SKM-1 treated with dmso at 0.1 percent for 144 hours (cell line): ENCODE data around the gene PLA2G4D.

ENCODE experiments used
- DNase-seq: peaks from one replicate; lab custom pipeline; 2025; ENCODE audit not compliant: unreplicated experiment; lab: John Stamatoyannopoulos, UW

Gene PLA2G4D

DNA sequence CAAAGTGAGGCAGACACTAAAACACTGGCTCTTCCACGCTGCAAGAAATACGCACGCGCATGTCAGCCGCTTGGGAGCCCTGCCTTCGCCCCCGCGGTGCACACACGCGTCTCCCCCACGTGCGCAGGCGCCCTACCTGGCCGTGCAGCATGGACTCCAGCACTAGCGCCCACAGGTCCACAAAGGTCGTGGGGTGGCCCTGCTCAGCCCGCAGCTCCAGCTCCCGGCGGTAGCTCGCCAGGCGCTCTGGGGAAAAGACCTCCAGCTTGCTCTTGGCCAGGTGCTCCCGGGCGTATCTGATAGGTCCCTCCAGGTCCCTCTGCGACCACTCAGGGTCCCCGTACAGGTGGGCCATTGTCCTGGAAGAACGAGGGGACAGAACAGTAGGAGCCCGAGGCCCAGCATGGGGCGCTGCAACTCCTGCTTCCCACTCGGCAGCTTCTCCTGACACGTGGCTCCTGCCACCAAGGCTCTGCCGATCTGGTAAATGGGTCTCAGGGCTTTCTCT is 14.9 kb downstream of the PLA2G4D start:
- DNase-seq, result no peak

DNA sequence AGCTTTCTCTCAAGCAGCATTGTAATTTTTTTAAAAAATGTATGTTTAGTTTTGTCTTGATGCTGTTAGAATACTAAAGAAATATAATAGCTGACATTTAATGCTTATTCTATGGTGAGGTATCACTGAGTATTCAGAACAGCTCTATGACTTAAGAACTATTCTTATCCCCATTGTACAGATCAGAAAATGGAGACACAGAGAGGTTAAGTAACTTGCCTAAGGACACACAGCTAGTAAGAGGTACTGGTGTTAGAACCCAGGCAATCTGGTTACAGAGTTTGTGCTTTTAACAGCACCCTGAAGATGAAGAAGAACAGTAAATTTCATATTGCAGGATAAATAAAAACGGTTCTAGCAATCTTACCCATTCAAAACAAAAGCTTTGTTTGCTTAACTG is 15.5 kb downstream of the PLA2G4D start:
- no peak for DNase-seq

DNA sequence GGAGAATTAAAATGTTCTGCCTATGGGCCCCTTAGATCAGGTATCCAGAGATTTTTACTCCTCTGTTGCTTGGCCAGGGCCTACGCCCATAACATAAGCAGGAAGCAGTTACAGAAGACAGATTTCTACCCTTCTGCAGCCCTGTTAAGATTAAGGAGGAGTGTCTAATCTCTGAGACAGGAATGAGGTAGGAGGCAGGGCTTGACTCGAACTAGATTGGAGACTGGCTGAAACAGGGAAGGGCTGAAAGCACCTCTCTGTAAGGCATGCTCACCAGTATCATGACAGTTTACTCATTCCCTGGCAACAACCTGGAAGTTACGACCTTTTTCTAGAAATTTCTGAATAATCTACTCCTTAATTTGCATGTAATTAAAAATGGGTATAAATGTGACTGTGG is 16.7 kb downstream of the PLA2G4D start:
- DNase-seq, result no peak

DNA sequence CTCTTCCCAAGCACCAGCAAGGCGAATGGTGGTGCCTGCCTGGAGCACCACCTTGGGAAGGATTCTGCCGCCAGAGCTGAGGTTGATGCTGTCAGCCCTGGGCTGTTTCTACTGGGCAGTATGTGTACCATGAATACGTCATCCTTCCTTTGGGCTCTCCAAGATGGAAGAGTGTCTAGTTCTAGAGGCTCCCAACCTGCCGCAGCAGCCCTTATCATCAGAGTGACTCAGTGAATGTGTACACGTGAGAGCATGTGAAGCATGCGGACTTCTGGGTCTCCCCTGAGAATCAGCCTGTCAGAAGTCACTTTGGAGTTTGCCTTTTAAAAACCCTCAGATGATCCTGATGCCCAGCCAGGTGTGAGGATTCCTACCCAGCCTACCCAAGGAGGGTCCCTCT is 20.9 kb downstream of the PLA2G4D start:
- no peak for DNase-seq

DNA sequence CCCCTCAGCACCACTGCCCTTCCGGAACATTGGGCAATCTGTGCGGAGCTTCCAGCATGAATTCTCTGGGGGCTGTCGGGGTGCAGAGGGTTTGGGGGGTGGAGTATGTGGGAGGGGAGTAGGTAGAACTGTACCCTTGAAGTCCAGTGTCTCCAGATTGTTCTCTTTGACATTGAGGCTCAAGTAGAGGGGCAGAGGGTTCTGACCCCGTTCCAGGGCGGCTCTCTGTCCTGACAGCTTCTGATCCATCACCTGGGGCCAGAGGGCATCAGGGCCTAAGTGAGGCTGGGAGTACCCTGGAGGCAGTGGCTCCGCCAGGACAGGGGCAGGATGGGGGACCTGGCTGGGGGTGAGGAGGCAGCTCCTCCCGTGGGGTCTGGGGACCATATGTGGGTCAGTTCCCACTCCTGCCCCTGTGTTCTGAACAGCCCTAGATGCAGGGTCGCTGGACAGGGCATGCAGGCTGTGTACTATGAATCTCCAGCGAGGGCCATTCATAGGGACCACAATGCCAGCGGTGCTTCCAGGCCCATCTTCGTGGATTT is 22.1 kb downstream of the PLA2G4D start:
- no peak for DNase-seq

DNA sequence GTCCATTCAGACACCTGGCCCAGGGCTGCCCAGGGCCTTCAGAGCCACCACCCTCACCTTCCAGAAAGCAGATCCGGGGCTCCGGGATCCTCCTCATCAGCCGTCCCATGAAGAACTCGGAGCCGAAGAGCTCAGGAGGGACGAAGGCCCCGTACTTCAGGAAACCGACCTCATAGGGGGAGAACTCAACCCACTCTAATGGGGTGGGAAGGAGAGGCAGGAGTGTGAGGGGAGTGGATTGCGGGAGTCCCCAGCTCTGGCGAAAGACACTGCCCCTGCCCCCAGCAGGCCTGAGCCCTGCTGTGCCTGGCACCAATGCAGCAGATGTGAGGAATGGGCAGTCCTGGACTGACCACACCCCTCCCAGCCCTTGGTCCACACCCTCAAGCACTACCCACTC is 22.6 kb downstream of the PLA2G4D start:
- DNase-seq, result no peak

DNA sequence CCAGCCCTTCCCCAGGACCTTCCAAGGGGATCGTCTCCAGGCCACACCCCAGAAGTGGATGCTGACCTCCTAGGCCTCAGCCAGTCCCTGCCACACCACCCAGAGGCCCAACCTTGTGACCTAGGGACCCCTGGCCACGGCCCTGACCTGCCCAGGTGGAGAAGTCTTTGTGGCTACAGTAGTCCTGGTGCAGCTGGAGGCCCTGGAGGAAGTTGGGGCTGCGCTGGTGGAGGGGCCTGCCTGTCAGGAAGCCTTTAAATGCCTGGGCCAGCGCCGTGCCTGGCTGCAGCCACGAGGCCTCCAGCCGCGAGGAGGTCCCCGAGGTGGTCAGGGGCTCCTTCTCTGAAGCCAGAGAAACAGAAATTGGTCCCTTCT is 23.4 kb downstream of the PLA2G4D start:
- DNase-seq, result no peak

DNA sequence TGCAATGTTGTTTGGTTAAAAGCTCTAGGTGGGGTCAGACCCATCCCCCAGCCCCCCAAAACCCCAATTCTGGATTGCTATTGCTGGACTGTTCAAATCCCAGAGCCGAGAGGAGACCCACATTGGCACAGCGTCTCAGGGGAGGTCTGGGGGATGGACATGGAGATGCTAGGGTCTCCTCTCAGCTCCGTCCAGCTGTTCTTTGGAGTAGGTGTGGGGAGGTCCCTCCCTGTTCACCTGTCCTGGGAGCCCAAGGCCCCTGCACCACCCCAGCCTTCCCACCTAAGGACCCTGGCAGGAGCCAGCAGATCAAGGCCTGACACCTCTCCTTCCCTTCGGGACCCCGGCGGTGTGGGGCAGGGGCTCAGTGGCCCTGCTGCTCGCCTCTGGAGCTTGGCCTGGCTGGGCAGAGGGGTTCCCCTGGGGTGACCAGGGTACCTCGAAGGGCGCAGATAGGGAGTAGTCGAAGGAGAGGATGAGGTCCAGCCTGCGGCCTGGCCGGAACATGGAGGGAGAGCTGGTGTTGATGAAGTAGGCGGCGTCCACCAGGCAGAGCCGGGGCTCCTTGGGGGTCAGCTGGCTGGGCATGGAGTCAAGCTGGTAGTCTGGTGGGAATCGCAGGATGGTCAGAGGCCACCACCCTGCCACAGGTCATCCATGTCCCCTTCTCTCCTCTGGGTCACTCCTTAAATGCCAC is 23.9 kb downstream of the PLA2G4D start:
- DNase-seq, result no peak

DNA sequence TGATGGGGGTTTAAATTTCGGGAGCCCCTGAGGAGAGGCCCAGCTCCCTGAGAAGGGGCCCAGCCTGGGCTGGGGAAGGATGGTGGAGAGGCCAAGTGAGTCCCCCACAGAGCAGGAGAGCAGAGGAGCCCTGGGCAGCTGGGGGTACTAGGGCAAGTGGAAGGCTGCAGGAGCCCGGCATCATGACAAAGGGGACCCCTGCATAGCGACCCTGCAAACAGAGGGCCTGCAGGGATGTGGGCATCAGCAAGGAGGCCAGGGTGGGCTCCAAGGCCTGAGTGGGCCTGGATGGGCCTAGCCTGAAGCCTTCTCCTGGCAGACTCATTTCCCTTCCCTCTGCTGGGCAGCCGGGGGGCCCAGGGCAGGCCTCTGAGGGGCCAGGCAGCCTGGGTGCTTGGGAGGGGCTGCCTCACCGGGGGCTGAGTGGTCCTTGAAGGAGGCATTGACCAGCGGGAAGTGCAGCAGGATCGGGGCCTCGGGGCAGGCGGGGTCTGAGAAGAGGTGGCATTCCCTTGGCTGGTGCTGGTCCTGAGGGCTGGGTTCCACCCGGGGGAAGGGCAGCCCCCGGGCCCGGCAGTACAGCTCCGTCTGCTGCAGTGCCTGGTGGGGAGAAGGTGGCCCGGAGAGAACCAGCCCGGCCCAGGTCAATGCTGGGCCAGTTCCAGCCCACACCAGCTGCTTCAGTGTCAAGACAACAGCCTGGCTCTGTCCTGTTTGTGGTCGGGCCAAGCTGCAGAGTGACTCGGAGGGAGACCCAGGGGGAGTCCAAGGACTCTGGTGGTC is 24.7 kb downstream of the PLA2G4D start:
- DNase-seq, result no peak

DNA sequence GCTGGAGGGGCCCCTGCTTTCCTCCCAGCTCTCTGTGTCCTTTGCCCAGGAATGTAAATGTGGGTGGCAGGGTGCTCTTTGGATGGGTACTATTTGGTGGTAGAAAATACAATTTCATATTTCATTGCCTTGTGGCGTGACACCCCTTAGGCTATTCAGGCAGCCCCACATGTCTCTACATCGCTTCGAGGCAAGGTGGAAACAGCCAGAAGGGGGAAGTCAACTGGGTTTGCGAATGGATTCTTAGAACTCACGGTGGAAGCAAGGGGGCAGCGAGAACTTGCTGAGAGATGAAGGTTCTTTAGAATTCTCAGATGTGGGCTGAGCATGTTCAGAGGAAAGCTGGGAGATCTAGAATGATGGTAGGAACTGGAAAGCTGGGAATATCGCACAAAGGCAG is 25.3 kb downstream of the PLA2G4D start:
- no peak for DNase-seq

DNA sequence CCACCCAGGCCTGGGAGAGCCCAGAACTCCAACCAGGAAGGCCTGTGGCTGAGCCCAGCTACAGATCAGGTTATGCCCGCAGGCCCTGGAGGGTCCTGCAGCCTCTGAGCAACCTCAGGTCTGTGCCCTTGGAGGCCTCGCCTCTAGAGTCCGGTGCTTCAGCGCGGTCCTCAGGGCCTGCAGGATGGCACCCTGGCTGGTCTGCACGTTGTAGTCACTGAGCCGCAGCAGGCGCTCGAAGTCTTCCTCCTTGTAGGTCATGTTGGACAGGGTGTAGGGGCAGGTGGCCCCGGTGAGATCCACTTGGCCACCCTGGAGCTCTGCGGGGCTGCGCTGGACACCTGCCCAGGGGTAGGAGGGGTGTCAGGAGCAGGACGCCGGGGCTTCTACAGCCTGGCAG is 25.8 kb downstream of the PLA2G4D start:
- no peak for DNase-seq

DNA sequence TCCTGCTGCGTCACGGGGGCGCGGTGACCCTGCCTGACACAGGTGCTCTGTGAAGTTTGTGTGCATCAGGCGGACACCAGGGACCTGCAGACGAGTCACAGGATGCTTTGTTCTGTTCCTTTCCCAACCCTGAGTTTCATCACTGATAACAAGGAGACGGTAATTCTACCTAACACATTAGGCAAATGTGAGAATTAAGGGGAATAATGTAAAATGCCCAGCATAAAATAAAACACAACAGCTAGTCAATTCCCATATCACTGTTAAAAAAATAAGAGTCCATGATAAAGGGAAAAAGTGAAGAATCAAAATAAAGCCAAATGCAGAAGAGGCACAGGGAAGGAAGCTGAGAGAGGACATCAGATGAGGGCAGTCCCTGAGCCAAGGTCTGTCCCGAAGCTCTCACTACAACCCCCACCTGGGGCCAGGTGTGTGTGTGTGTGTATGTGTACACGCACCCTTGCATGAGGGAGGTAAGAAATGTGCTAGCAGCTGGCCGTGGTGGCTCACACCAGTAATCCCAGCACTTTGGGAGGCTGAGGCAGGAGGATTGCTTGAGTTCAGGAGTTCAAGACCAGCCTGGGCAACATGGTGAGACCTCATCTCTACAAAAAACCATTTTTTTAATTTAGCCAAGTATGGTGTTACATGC is 27.5 kb downstream of the PLA2G4D start:
- DNase-seq, result no peak

DNA sequence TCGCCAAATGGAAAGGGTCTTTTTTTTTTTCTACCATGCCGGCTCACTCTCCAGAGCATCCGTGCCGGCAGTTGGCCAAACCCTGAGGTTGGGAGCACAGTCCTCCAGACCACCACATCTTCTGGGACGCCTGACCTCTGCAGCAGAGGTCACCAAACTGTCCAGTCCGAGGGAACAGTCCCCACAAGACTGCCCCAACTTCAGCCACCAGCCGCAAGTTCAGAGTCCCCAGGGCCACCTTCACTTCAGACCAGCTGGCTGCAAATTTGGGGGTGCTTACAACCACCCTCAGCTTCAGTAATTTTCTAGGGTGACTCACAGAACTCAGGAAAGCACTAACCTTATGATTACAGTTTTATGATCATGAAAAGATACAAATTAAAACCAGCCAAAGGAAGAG is 28.9 kb downstream of the PLA2G4D start:
- no peak for DNase-seq

DNA sequence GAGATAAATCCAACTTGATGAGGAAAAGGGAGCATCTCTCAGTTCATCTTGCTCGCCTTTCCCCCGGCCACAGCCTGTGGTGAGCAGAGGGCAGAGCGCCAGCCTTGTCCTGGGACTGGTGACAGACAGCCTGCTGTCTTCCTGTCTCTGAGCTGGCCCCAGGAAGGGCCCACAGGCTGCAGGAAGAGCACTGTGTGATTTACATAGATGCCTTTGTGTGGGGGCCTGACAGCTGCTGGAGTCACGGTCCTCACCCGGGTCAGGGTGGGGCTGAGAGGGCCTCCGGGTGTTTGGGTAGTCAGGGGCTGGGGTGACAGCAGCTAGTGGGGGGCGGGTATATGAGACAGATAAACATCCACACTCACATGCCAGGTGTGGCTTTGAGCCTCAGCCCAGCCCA is 29.3 kb downstream of the PLA2G4D start:
- no peak for DNase-seq

DNA sequence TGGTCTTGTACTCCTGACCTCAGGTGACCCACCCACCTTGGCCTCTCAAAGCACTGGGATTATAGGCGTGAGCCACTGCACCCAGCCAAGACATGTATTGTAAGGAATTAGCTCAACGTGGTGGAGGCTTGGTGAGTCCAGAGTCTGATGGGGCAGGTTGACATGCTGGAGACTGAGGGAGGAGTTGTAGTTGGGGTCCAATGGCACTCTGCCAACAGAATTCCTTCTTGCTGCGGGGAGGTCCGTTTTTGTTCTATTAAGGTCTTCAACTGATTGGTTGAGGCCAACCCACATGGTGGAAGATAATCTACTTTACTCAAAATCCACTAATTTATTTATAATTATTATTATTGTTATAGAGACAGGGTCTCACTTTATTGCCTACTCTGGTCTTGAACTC is 30.1 kb downstream of the PLA2G4D start:
- DNase-seq, result no peak

DNA sequence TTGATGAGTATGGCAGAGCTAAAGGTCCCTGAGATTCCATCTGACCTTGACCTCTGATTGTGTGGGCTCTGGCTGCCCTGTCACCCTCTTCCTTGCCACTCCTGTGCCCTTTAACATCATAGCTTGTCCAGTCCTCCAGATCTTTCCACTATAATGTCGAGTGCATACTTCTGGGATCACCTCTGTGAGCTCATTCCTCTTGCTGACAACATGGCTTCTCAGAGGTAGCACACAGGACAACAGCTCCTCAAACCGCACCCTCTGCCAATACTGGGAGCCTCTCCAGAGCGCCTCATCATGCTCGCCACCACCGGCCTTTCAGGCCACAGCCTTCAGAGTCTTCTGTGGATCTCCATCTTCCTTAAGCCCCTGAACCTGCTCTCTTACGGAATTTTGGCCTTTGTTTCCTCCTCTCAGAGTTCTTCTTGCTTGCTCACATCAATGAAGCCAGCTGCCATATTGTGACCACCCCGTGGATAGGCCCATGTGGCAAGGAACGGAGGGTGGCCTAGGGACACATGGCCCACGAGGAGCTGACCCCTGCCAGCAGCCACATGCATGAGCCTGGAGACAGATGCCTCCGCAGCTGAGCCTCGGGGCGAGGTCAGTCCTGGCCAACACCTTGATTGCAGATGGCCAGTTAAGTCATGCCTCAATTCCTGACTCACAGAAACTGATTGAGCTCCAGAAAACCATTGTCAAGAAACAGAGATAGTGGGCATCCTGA is 31.1 kb downstream of the PLA2G4D start:
- DNase-seq, result no peak

DNA sequence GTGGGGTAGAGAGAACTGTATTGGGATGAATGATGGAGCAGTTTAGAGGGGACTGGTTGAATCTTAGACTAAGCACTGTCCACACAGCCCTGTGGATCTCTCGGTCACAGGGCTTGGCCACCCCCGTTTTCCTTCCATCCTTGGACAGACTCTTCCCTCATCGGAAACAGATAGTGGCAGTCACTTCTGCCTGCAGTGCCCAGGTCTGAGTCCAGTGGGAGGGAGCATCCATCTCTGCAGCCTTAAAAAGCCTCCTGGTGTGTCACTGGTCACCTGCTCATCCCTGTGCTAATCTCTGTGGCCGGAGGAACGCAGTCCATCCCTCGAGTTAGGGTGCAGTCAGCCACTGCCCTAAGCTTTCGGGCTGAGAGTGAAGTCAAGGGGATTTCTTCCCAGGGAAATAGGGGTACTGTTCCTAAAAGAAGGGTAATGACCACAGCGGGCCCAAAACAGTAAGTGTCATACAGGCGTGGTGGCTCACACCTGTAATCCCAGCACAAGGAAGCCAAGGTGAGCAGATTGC is 32.0 kb downstream of the PLA2G4D start:
- no peak for DNase-seq

DNA sequence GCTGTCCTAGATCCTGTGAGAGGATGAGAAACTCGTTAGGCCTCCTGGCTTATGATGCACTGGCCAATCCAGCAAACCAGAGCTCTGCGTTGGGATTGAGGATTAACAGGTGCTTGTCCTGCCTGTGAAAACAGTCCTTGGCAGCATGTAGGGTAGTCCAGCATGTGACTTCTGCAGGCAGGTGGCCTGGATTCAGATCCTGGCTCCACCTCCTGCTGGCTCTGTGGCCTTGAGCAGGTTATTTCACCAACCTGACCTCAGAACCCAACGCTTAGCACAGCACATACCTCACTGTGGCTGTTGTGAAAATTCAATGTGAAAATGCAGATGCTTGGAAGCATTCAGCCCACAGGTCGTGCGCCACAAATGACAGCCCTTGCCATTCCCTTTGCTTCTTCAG is 33.6 kb downstream of the PLA2G4D start:
- DNase-seq, result no peak

DNA sequence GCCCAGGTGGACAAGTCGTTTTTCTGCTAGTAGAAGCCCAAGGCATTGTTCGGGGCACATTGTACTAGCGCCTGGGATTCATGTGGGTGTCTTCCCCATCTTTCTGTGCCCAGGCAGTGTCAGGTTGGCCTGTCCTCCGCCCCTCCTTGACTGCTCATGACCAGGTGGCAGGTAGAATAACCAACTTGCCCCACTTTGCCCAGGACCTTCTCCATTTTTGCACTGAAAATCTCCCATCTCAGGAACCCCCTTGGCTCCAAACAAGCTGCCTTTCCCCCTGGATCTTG is 33.9 kb downstream of the PLA2G4D start:
- DNase-seq, result no peak

DNA sequence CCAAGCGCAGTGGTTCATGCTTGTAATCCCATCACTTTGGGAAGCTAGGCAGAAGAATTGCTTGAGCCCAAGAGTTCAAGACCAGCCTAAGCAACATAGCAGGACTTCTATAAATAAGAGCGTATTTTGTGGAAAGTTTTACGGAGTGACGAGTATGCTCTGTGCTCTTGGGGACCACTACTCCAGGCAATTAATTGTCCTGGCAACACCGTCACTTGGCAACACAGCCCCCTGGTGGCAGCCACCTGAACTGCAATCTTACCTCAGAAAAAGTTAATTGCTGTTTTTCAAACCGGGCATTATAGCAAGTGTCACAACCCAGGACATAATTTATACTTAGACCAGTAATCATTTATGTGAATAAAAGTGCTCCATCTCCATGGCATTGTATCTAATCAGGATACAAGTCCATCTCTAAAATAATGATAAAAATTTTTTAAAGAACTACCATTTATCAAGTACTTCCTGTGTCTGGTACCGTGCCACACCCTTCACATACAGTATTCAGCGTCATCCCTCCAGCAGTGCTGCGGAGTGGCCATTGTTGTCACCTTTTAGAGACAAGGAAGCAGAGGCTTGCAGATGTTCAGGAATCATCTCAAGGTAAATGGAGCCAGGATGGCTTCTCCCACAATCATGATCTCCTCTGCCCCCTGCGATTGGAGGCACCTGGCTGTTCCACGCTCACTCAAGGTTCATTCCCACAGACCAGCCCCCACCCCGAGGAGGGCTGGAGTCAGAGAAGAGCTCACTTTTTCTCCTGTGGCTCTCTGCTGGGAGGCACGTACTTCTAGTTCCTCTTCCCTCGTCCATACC is 34.5 kb downstream of the PLA2G4D start:
- peak; percentile 28 for DNase-seq
